HUDEP-2 (cell line): ENCODE results near the gene TPP1.

Experiments
- DNase-seq, 76 experiments: peaks; one replicate each; lab custom pipeline; 2025; ENCODE audit not compliant: unreplicated experiment in 76 of 76; lab: John Stamatoyannopoulos, UW

The TPP1 gene

GRCh38 chr11:6619004-6619745, at the start of gene TPP1:
Gene TPP1, minus strand, starts transcription at chr11:6619422. Its CDS starts 22 bp downstream, at chr11:6619400.
- DNase-seq = peak in 74 of 76 experiments; percentile 16 to 92 (median 78)

- peak in 14 of 76 experiments; percentile 8 to 32 (median 22) for DNase-seq
These were observed 48.6 kb upstream of the TPP1 start for GRCh38 chr11:6667733-6668374.

DNA sequence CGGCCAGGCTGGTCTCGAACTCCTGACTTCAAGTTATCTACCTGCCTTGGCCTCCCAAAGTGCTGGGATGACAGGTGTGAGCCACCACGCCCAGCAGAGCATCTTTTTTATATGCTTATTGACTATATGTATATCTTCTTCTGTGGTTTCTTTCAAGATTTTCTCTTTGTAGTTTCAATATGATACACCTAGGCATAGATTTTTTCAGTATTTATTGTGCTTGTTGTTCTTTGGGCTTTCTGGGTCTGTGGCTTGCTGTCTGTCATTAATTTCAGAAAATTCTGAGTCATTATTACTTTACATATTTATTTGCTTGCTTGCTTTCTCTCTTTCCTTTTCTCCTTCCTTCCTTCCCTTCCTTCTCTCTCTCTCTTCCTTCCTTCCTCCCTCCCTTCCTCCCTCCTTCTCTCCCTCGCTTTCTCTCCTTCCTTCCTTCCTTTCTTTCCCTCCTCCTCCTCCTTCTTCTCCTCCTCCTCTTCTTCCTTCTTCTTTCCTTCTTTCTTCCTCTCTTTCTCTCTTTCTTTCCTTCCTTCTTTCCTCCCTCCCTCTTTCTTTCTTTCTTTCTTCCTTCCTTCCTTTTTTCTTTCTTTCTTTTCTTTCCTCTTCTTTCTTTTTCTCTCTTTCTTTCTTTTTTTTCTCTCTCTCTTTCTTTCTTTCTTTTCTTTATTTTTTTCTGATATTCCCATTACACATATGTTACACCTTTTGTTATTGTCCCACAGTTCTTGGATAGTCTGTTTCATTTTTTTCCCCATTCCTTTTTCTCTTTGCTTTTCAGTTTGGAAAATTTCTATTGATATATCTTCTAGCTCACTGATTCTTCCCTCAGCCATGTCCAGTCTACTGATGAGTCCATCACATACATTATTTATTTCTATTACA, 47.3 kb upstream of the TPP1 start:
- DNase-seq = no peak

DNA sequence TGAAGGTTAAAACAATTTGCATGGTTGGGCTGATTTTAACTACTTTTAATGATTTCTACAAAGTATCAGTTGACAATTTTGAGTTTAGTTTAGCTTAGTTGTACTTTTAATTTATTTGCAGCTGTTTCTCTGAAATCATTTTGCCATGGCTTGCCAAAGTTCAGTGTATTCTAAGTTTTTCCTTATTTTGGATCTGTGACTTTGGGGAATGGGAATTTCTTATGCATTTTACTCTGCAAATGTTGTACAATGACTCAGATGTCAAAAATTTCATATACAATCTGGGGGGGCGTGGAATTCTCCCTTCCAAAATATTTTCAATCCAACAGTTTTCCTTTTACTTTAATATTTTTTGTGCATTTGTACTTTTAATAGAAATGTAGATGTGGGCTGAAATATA, 45.3 kb upstream of the TPP1 start:
- no peak for DNase-seq

DNA sequence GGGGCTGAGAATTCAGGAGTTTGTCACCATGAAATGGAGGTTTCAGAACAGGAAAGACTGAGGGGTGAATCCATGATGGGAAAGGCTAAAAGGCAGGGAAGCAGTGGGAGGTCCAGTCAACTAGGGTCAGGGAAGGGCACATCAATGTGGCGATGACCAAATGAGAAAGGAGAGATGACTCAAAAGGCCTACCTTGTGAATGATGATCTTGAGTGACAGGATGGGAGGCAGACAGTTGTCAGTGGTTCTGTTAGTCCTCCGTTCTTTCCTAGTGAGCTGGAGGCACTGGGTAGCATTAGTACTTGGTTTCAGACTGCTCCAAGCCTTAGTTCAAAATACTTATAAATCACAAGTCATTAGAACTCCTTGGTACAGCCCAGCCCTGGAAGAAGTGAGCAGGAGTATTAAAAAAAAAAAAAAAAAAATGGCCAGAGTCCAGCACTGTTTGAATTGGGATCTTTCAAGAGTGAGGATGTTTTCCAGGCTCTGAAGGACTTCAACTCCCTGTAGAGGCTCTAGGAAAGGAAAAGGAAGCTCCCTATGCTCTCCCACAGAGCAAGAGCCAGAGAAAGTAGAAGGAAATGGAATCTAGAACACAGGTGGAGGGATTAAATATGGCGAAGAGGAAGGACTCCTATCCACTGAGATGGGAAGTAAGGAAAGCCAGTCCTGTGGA, 44.7 kb upstream of the TPP1 start:
- DNase-seq = no peak

- no peak for DNase-seq
These were observed 41.5 kb upstream of the TPP1 start for GRCh38 chr11:6660712-6661111.

- DNase-seq = no peak
These were observed 39.4 kb upstream of the TPP1 start for GRCh38 chr11:6658647-6659046.

- no peak for DNase-seq
These were observed 38.1 kb upstream of the TPP1 start for GRCh38 chr11:6657346-6657745.

GRCh38 chr11:6656936-6657335, 37.7 kb upstream of the TPP1 start:
- DNase-seq = no peak

DNA sequence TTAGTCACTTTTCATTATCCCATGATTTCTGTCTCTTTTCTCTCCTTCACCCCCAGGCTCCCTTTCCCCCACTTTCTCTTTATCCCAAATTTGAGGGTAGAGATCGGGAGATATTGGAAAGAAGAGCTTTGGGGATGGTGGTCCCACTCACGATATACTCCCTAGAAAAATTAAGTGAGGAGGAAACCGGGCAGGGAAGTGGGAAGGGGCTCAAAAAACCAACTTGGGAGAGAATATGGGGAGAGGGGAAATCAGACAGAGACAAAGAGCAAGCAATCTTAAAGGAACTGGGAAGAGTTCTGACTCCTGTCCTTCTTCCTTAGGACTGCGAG, 37.3 kb upstream of the TPP1 start:
- DNase-seq = no peak

DNA sequence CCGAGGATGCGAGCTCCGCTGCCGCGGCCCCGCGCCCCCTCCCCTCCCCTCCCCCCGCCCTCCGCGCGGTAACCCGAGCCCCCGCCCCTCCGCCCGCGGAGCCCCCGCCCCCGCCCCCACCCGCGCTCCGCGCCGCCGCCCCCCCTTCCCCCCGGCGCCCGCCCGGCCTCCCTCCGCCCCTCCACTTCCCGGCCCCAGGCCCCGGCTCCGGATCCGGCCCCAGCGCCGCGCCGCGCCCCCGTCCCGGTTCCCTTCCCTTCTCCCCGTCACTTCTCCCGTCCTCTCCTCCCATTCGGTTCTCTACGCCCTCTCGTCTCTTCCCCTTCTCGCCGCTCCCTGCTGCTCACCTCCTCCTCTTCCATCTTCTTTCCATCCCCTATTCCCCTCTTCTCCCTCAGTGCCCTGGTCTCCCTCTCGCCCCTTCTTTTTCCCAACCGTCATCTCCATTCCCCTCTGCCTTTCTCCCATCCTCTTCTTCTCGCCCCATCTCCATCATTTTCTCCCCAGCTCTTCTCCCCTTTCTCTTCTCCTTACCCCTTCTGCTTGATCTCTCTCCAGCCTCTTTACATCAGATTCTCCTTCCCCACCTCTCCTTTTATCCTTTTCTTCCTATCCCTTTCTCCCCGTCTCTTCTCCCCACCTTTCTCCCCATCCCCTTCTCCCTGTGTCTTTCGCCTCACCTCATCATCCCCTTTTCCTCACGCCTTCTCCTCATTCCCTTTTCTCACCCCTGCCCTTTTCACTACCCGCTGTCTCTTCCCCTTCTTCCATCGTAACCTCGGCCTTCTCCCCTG, 36.8 kb upstream of the TPP1 start, which contains the start of gene DCHS1:
DCHS1 (minus strand) TSS at position 20 of the 794 bp plus-strand sequence. CDS start 14,196 bp downstream, outside the sequence.
- DNase-seq = no peak

- DNase-seq = no peak
These were observed 36.0 kb upstream of the TPP1 start for GRCh38 chr11:6655020-6655789.

GRCh38 chr11:6654281-6655019, 35.2 kb upstream of the TPP1 start:
- DNase-seq = no peak

DNA sequence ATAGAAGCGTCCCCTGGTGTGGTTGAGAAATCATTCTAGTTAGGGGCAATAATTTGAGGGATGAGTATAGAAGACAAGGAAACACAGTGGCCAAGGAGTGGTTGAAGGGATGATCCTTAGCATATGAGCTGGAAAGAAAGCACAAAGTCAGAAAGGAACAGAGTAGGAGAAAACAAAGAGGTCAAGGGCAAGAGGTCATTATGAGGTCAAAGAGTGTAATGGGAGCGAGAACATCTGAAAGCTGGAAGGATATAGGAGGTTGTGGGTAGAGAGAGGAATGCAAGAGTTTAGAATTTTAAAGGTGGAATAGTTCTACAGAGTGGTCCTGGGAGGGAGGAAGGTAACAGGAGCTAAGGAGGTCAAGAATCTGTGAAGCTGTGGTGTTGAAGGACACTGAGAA, 34.4 kb upstream of the TPP1 start:
- DNase-seq = no peak

GRCh38 chr11:6653097-6653496, 33.9 kb upstream of the TPP1 start:
- no peak for DNase-seq

DNA sequence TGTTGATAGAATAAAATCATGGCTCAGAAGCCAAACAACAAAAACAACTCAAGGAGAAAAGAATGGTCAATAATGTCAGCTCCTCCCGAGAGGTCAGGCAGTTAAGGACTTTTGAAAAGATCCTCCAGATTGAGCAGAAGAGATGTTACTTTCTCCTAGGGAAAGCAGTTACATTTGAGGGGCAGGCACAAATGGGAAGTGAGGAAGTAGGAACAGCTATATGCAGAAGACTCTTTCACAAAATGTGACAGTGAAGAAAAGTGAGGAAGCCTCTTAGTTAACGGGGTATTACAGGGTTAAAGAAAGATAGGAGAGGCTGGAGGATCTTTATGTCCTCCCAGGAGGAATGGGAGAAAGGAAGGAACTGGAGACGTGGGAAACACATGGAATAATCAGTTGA, 33.0 kb upstream of the TPP1 start:
- no peak for DNase-seq

- peak in 1 of 76 experiments; percentile 5 for DNase-seq
These were observed 31.8 kb upstream of the TPP1 start for GRCh38 chr11:6650980-6651379.

DNA sequence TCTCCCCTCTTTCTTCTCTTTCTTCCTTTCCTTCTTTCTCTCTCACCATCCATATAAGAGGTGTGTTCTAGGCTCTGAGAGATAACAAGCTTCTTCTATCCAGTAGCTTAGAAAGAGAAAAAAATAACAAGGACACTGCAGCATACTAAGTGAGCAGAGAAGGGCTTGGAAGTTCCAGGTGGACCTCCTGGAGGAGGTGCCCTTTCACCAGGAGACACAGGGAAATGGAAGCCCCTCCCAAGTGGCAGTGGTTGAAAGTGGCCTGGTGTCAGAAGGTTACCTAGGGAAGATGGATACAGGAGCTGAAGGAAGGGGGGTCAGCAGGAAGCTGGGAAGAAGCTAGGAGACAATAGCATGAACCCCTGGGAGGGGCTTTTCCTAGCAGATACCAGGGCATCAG, 30.9 kb upstream of the TPP1 start:
- DNase-seq = no peak

DNA sequence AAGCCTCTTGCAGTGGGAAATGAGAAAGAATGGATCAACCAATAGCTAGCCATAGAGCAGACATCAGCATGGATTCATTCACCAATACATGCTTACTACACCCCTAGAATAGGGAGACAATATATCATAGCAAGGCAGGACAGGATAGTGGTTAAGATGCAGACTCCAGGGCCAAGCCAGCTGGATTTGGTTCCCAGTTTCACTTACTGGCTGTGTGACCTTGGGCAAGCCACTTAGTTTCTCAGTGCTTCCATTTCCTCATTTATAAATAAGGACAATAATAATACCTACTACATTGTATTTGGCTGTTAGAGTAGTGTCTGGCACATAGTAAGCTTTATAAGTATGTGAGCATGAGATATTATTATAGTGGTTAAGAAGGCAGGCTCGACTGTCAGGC, 29.3 kb upstream of the TPP1 start:
- no peak for DNase-seq
